ENCODE measurements around the gene SUB1. TPM values are rescaled to one million over a fixed set of nuclear protein-coding genes. Genes with fewer than 3 reads are reported as not detected.

SUB1 gene
- polyA plus RNA-seq, 1 donor (not counting 4 experiments of a cell fraction or from before 2014, with no cell fraction given) = 432 TPM

DNA sequence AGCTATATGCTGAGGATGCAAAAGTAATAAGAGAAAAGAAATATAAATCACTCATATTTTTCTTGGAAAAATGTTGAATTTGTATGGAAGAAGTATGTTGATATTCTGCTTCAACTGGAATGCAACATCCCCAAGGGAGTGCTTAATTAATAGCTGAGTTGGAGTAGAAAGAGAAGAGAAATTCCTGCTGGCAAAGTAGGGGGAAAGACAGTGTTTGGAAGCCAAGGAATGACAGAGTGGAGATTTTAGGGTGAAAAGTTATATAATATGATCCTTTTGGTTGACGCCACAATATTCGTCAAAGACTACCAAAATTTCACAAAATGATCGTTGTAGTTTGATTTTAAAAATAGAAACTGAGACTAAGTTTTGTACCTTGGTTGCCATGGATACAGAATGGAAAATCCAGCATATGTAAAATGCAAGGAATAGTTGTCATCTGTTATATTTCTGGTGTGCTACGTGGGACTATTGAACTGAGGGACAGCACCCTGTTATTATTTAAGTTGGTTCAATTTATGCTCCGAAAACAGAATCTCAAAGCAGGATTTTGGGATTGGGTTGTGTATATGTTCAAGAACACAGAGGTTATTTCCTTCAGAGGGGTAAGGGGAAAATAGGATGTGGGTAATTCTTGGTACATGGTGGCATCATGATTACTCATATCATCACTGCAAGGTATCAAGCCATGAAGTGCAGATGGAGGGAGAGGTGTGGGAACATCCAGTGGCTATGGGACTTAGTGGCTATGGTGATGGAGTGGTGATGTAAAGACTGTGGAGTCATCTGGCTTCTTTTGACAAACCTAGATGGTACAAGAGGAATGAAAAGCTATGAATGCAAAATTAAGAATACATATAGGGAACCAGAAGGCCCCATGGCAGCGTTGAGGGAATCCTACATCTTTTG lies 61.0 kb downstream of the SUB1 start:
- H2AFZ ChIP-seq (ENCODE audit: control insufficient read depth, low read length) = no peak overlapping the region
- no peak for FAIRE-seq
- H3K27ac ChIP-seq (ENCODE audit: control insufficient read depth, insufficient read depth, low read length) = no peak overlapping the region
- no peaks in the 10 kb centered on the region for H3K79me2 ChIP-seq (ENCODE audit: control insufficient read depth, insufficient read depth, low read length)
- no peaks in the 10 kb centered on the region for H3K9me3 ChIP-seq (ENCODE audit: control insufficient read depth, low read depth, low read length)
- H4K20me1 ChIP-seq (ENCODE audit: control insufficient read depth, extremely low read depth, insufficient read depth, low read length) = no peaks in the 10 kb centered on the region
- TF ChIP-seq, protein P1, sequence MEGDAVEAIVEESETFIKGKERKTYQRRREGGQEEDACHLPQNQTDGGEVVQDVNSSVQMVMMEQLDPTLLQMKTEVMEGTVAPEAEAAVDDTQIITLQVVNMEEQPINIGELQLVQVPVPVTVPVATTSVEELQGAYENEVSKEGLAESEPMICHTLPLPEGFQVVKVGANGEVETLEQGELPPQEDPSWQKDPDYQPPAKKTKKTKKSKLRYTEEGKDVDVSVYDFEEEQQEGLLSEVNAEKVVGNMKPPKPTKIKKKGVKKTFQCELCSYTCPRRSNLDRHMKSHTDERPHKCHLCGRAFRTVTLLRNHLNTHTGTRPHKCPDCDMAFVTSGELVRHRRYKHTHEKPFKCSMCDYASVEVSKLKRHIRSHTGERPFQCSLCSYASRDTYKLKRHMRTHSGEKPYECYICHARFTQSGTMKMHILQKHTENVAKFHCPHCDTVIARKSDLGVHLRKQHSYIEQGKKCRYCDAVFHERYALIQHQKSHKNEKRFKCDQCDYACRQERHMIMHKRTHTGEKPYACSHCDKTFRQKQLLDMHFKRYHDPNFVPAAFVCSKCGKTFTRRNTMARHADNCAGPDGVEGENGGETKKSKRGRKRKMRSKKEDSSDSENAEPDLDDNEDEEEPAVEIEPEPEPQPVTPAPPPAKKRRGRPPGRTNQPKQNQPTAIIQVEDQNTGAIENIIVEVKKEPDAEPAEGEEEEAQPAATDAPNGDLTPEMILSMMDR (optimal IDR thresholded peaks at IDR 0.05 in 1 of 3, IDR thresholded peaks at IDR 0.05 in 1 of 3, conservative IDR thresholded peaks at IDR 0.05 in 1 of 3; ENCODE audit: extremely low read depth in 1 of 3, insufficient read depth in 2 of 3, low read length in 3 of 3) = no peak
- no peaks in the 10 kb centered on the region for H3K9me1 ChIP-seq (ENCODE audit: control insufficient read depth, extremely low read depth, insufficient read depth, low read length)
- dilution Hi-C loops (cut with MboI; ENCODE audit: extremely low pct_ligation_motif_present, low sequenced_read_pairs) = no loop called here
- no peaks in the 10 kb centered on the region for H3K36me3 ChIP-seq (ENCODE audit: control insufficient read depth in 2 of 2, extremely low read depth in 1 of 2, insufficient read depth in 2 of 2, low read length in 2 of 2)
- H3K4me3 ChIP-seq (ENCODE audit: control insufficient read depth in 2 of 3, extremely low read depth in 1 of 3, insufficient read depth in 2 of 3, low read depth in 1 of 3, low read length in 3 of 3) = no peak overlapping the region
- no peak overlapping the region for H3K4me2 ChIP-seq (ENCODE audit: control insufficient read depth, extremely low read depth, insufficient read depth, low read depth, low read length)
- no peak overlapping the region for H3K9ac ChIP-seq (ENCODE audit: control insufficient read depth, extremely low read depth, insufficient read depth, low read length)
- peaks cover 4% of the 10 kb centered on the region for H3K4me1 ChIP-seq (ENCODE audit: control insufficient read depth, extremely low read depth, insufficient read depth, low read length)
- no peak for DNase-seq (ENCODE audit: low read depth, low spot score)
- no peaks in the 10 kb centered on the region for H3K27me3 ChIP-seq (ENCODE audit: control insufficient read depth, extremely low read depth, insufficient read depth, low read length)

- no peak overlapping the region for H3K27ac ChIP-seq (ENCODE audit: control insufficient read depth, insufficient read depth, low read length)
- no peak overlapping the region for H3K4me2 ChIP-seq (ENCODE audit: control insufficient read depth, extremely low read depth, insufficient read depth, low read depth, low read length)
- no peaks in the 10 kb centered on the region for H3K27me3 ChIP-seq (ENCODE audit: control insufficient read depth, extremely low read depth, insufficient read depth, low read length)
- no peaks in the 10 kb centered on the region for H3K4me1 ChIP-seq (ENCODE audit: control insufficient read depth, extremely low read depth, insufficient read depth, low read length)
- no peak for FAIRE-seq
- no peaks in the 10 kb centered on the region for H3K9me1 ChIP-seq (ENCODE audit: control insufficient read depth, extremely low read depth, insufficient read depth, low read length)
- no peak overlapping the region for H2AFZ ChIP-seq (ENCODE audit: control insufficient read depth, low read length)
- H3K36me3 ChIP-seq (ENCODE audit: control insufficient read depth in 2 of 2, extremely low read depth in 1 of 2, insufficient read depth in 2 of 2, low read length in 2 of 2) = no peaks in the 10 kb centered on the region
- H3K4me3 ChIP-seq (ENCODE audit: control insufficient read depth in 2 of 3, extremely low read depth in 1 of 3, insufficient read depth in 2 of 3, low read depth in 1 of 3, low read length in 3 of 3) = no peak overlapping the region
- no peak for DNase-seq (ENCODE audit: low read depth, low spot score)
- no peaks in the 10 kb centered on the region for H3K9me3 ChIP-seq (ENCODE audit: control insufficient read depth, low read depth, low read length)
- no peak overlapping the region for H3K9ac ChIP-seq (ENCODE audit: control insufficient read depth, extremely low read depth, insufficient read depth, low read length)
- TF ChIP-seq, protein P1 (optimal IDR thresholded peaks at IDR 0.05 in 1 of 3, IDR thresholded peaks at IDR 0.05 in 1 of 3, conservative IDR thresholded peaks at IDR 0.05 in 1 of 3; ENCODE audit: extremely low read depth in 1 of 3, insufficient read depth in 2 of 3, low read length in 3 of 3) = no peak
- no peak for TF ChIP-seq EZH2 (IDR thresholded peaks at IDR 0.05; ENCODE audit: low read length)
- H4K20me1 ChIP-seq (ENCODE audit: control insufficient read depth, extremely low read depth, insufficient read depth, low read length) = no peaks in the 10 kb centered on the region
- dilution Hi-C loops (cut with MboI; ENCODE audit: extremely low pct_ligation_motif_present, low sequenced_read_pairs) = no loop called here
- H3K79me2 ChIP-seq (ENCODE audit: control insufficient read depth, insufficient read depth, low read length) = no peaks in the 10 kb centered on the region
Observed at GRCh38 chr5:32651088-32651487, 65.7 kb downstream of the SUB1 start.

Data from keratinocyte (primary cell).